ENCODE results near the gene LAIR2.

LAIR2 gene

DNA sequence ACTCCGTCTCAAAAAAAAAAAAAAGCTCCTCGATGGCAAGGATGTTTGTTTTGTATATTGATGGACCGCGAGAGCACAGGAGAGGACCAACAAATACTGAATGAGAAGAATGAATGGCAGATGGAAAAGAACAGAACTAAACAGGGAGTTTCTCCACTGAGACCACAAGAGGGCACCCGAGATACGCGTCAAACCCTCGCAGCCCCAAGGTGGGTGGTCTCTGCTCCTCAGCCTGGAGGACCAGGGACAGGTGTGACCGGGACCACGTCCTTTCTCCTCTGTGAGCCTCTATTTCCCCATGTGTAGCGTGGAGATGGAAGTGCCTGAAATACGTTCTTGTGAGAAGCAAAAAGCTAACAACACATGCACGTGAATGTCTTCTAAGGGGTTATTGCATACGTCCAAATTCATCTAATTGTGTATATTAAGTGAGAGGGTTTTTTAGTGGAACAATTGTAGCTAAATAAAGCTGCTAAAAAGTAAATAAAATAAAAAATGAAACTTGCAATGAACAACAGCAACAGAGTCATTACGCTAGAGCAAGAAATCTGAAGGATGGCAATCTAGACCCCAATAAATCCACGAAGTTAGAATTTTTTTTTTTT, 21.2 kb upstream of the LAIR2 start:
- TF ChIP-seq, protein P1, sequence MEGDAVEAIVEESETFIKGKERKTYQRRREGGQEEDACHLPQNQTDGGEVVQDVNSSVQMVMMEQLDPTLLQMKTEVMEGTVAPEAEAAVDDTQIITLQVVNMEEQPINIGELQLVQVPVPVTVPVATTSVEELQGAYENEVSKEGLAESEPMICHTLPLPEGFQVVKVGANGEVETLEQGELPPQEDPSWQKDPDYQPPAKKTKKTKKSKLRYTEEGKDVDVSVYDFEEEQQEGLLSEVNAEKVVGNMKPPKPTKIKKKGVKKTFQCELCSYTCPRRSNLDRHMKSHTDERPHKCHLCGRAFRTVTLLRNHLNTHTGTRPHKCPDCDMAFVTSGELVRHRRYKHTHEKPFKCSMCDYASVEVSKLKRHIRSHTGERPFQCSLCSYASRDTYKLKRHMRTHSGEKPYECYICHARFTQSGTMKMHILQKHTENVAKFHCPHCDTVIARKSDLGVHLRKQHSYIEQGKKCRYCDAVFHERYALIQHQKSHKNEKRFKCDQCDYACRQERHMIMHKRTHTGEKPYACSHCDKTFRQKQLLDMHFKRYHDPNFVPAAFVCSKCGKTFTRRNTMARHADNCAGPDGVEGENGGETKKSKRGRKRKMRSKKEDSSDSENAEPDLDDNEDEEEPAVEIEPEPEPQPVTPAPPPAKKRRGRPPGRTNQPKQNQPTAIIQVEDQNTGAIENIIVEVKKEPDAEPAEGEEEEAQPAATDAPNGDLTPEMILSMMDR (IDR thresholded peaks at IDR 0.05; ENCODE audit: extremely low read depth, insufficient read depth, missing control alignments) = peak; percentile 78
- in situ Hi-C loops (cut with MboI; ENCODE audit: low pct_unique_long_range_greater_than_20kb, low sequenced_read_pairs, unreplicated experiment) = loop anchor here (10.0 to 25.0 kb wide), 2 partner anchors 173 to 431 kb away; partner anchors contain the start of gene NCR1
- DNase-seq (ENCODE audit: low spot score) = peak; percentile 66

DNA sequence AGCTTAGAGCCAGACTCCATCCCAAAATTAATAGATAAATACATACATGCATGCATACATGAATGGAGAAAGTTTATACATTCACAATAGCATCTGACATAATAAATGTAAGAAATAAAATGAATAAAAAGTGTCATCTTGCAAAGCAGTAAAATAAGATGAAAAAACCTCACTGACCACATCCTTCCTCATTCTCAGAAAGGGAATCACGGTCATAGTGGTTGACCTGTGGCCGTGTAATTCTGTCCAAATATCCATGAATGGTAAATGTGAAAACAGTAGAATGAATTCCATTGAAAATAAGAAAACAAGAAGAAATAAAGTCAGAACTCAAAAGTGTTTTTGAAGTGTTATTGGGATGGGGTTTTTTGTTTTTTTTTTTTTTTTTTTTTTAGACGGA, 19.7 kb upstream of the LAIR2 start:
- in situ Hi-C loops (cut with MboI; ENCODE audit: low pct_unique_long_range_greater_than_20kb, low sequenced_read_pairs, unreplicated experiment) = loop anchor here (10.0 to 25.0 kb wide), 2 partner anchors 172 to 429 kb away; partner anchors contain the start of gene NCR1

DNA sequence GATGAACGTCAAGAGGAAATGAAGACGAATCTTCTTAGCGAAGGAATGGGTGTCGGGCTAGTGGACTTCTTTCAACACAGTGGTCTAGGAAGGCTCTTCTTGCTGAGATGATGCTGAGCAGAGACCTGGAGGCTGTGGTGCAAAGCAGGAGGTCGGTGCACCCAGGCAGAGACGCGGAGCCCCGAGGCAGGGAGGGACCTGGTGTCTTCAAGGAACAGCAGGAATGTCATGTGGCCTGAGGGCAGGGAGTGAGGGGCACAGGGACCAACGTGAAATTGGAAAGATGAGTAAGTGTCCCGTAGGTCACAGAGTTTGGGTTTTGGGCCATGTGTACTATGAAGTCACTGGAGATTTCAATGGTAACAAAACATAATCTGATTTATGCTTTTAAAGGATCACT, 18.2 kb upstream of the LAIR2 start:
- DNase-seq (ENCODE audit: low spot score) = no peak
- in situ Hi-C loops (cut with MboI; ENCODE audit: low pct_unique_long_range_greater_than_20kb, low sequenced_read_pairs, unreplicated experiment) = loop anchor here (10.0 to 25.0 kb wide), 2 partner anchors 170 to 428 kb away; partner anchors contain the start of gene NCR1
- TF ChIP-seq, protein P1 (IDR thresholded peaks at IDR 0.05; ENCODE audit: extremely low read depth, insufficient read depth, missing control alignments) = no peak

More for the DNA sequence above, 19.7 kb upstream of the LAIR2 start:
- DNase-seq (ENCODE audit: low spot score) = no peak
- TF ChIP-seq, protein P1 (IDR thresholded peaks at IDR 0.05; ENCODE audit: extremely low read depth, insufficient read depth, missing control alignments) = no peak

DNA sequence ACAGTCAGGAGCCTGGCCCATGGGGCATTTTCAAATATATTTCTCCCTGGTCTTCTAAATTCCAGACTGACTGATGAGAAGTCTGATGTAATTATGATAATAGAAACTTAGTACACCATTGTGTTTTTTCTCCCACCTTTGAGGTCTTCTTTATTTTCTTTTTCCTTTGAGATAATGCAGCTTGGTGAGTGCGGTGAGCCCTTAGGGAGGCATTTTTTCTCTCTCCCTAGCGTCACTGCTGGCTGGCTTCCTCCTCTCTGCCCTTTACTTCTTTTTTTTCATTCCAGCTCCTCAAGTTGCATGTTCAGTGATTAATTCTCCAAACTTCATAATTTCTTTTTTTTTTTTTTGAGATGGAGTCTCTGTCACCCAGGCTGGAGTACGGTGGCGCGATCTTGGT, 16.8 kb upstream of the LAIR2 start:
- DNase-seq (ENCODE audit: low spot score) = no peak
- in situ Hi-C loops (cut with MboI; ENCODE audit: low pct_unique_long_range_greater_than_20kb, low sequenced_read_pairs, unreplicated experiment) = loop anchor here (10.0 to 25.0 kb wide), 2 partner anchors 169 to 426 kb away; partner anchors contain the start of gene NCR1
- TF ChIP-seq, protein P1 (IDR thresholded peaks at IDR 0.05; ENCODE audit: extremely low read depth, insufficient read depth, missing control alignments) = no peak

DNA sequence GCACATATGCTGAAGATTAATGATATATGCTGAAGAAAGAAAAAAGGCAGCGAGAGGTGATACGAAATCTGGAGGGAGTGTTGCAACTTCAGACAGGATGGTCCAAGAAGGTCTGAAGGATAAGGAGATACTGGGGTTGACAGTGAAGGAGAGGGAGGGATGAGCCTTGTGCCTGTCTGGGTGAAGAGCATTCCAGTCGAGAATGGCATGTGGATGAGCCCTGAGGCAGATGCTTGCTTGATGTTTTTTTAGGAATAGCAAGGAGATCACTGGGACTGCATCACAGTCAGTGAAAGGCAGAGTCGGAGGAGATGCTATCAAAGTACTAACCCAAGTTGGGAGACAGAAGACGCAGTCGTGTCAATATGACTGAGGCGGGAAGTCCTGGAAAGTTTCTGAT, 13.3 kb upstream of the LAIR2 start:
- DNase-seq (ENCODE audit: low spot score) = no peak
- in situ Hi-C loops (cut with MboI; ENCODE audit: low pct_unique_long_range_greater_than_20kb, low sequenced_read_pairs, unreplicated experiment) = loop anchor here (10.0 to 25.0 kb wide), 2 partner anchors 165 to 423 kb away; partner anchors contain the start of gene NCR1
- TF ChIP-seq, protein P1 (IDR thresholded peaks at IDR 0.05; ENCODE audit: extremely low read depth, insufficient read depth, missing control alignments) = no peak

DNA sequence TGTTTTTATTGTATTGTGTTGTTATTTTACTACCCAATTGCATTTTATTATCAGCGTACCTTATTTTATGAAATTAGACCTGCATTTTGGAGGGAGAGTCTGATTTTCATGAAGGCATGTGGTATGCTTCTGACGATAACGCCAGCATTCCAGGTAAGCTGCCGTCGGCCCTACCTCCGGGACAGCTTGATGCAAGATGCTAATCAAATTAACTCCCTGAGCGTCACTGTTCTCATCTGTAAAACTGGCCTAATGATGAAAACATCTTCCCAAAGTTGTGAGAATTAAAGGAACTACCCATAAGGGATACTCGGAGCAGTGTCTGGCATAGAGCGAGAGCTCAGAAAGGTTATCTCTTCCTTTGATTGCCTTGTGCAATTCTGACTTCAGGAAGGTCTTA, 12.9 kb upstream of the LAIR2 start:
- TF ChIP-seq, protein P1 (IDR thresholded peaks at IDR 0.05; ENCODE audit: extremely low read depth, insufficient read depth, missing control alignments) = no peak
- in situ Hi-C loops (cut with MboI; ENCODE audit: low pct_unique_long_range_greater_than_20kb, low sequenced_read_pairs, unreplicated experiment) = loop anchor here (10.0 to 25.0 kb wide), 2 partner anchors 165 to 423 kb away; partner anchors contain the start of gene NCR1
- DNase-seq (ENCODE audit: low spot score) = no peak

Measured in GM13977 (cell line).